Cardiac muscle cell (in vitro differentiated cells and primary cell): Measurements from ENCODE around the gene FAM234A. TPM values are rescaled to one million over a fixed set of nuclear protein-coding genes. Genes with fewer than 3 reads are reported as not detected.

Source experiments
- DNase-seq, 2 donors: peaks; one replicate each; pipeline versions ENCODE4 v3.0.0 to v3.0.0-alpha.2; 2010 to 2017; ENCODE audit warnings: low read depth in 1 of 2, low spot score in 1 of 2
- H3K27ac ChIP-seq: fragments of 200-600 bp; sonication (generic); 2 replicates; pipeline ENCODE4 v1.5.1; 2016
- H3K27me3 ChIP-seq: fragments of 200-600 bp; sonication (generic); 2 replicates; pipeline ENCODE4 v1.6.0; 2016; ENCODE audit warnings: control low read depth
- H3K36me3 ChIP-seq: fragments of 200-600 bp; sonication (generic); 2 replicates; pipeline ENCODE4 v1.5.1; 2016; ENCODE audit warnings: control low read depth
- H3K4me1 ChIP-seq: fragments of 200-600 bp; sonication (generic); 2 replicates; pipeline ENCODE4 v1.8.1; 2017; ENCODE audit warnings: low read depth, mild to moderate bottlenecking, mixed run types
- H3K4me3 ChIP-seq: fragments of 200-600 bp; sonication (generic); 2 replicates; pipeline ENCODE4 v1.5.1; 2016; ENCODE audit warnings: mild to moderate bottlenecking
- H3K9me3 ChIP-seq: fragments of 200-600 bp; sonication (generic); 2 replicates; pipeline ENCODE4 v1.5.1; 2017; ENCODE audit warnings: low read depth, mild to moderate bottlenecking, control low read depth
- CTCF ChIP-seq: IDR thresholded peaks from 2 replicates; pipeline ENCODE4 v1.5.1; 2012; ENCODE audit warnings: low read depth, mild to moderate bottlenecking, low read length
- polyA plus RNA-seq: library from polyadenylated mRNA; unstranded; fragments of >200 nt; fragmentation: Nextera tagmentation; extraction: Ambion mirVana; gene quantifications from 2 replicates; pipeline ENCODE4 v1.2.1, GENCODE V29; 2016
- total RNA-seq: library from RNA; depleted of rRNA; stranded (reverse); fragments of >200 nt; gene quantifications from 2 replicates; pipeline ENCODE4 v1.2.3, GENCODE V29; 2016

Gene FAM234A
- total and polyA plus RNA-seq, 2 experiments from 2014 or later: 136 to 160 TPM

- no peak overlapping the region for H3K27ac ChIP-seq
- peaks cover 56% of the 10 kb centered on the region for H3K36me3 ChIP-seq
- no peaks in the 10 kb centered on the region for H3K9me3 ChIP-seq
- H3K4me1 ChIP-seq: no peaks in the 10 kb centered on the region
- H3K4me3 ChIP-seq: no peak overlapping the region
- no peaks in the 10 kb centered on the region for H3K27me3 ChIP-seq
- DNase-seq: no peak
- TF ChIP-seq CTCF: no peak
Measured at GRCh38 chr16:189604-190186, 44.9 kb upstream of the FAM234A start.

- no peaks in the 10 kb centered on the region for H3K4me1 ChIP-seq
- TF ChIP-seq CTCF: no peak
- no peaks in the 10 kb centered on the region for H3K27me3 ChIP-seq
- no peak for DNase-seq
- H3K36me3 ChIP-seq: peaks cover 75% of the 10 kb centered on the region
- H3K4me3 ChIP-seq: no peak overlapping the region
- no peak overlapping the region for H3K27ac ChIP-seq
- H3K9me3 ChIP-seq: no peaks in the 10 kb centered on the region
Measured at GRCh38 chr16:191831-192230, 42.8 kb upstream of the FAM234A start.

GRCh38 chr16:192686-193085, 41.9 kb upstream of the FAM234A start:
- DNase-seq: no peak
- Histone ChIP-seq H3K9me3 (no peaks in the 10 kb centered on the region), H3K4me3 (no peak overlapping the region), H3K4me1 (no peaks in the 10 kb centered on the region), H3K27me3 (no peaks in the 10 kb centered on the region), H3K27ac (no peak overlapping the region), H3K36me3 (peaks cover 75% of the 10 kb centered on the region)
- TF ChIP-seq CTCF: no peak

GRCh38 chr16:193441-193840, 41.2 kb upstream of the FAM234A start:
- H3K36me3 ChIP-seq: peaks cover 76% of the 10 kb centered on the region
- no peaks in the 10 kb centered on the region for H3K9me3 ChIP-seq
- no peak for TF ChIP-seq CTCF
- no peak for DNase-seq
- no peaks in the 10 kb centered on the region for H3K27me3 ChIP-seq
- no peaks in the 10 kb centered on the region for H3K4me1 ChIP-seq
- H3K27ac ChIP-seq: no peak overlapping the region
- no peak overlapping the region for H3K4me3 ChIP-seq

- Histone ChIP-seq H3K4me1 (no peaks in the 10 kb centered on the region), H3K4me3 (no peak overlapping the region), H3K27ac (no peak overlapping the region), H3K27me3 (no peaks in the 10 kb centered on the region), H3K36me3 (peaks cover 74% of the 10 kb centered on the region), H3K9me3 (no peaks in the 10 kb centered on the region)
- DNase-seq: peak in 1 of 2 donors; percentile 34
- TF ChIP-seq CTCF: no peak
Measured at GRCh38 chr16:194516-194915, 40.1 kb upstream of the FAM234A start.
